Hematopoietic multipotent progenitor cell treated with erythropoietin and hydrocortisone succinate and interleukin-3 and kit ligand, for 8 days (in vitro differentiated cells): ENCODE results near the gene SBF2.
"Not testable (repeated sequence)": the region's sequence is repeated elsewhere in the genome, so short reads cannot be mapped to it uniquely, and the experiment has no call there.

Source experiments
- DNase-seq: peaks from one replicate; pipeline ENCODE4 v3.0.0-alpha.2; 2015

Gene SBF2

GRCh38 chr11:10162222-10162621 lies 131.8 kb downstream of the SBF2 start:
- DNase-seq = no peak

- DNase-seq = no peak
These were observed 133.7 kb downstream of the SBF2 start for GRCh38 chr11:10160350-10160749.

- DNase-seq = no peak
These were observed 135.6 kb downstream of the SBF2 start for GRCh38 chr11:10158461-10158860.

GRCh38 chr11:10155793-10156490 lies 138.1 kb downstream of the SBF2 start:
- no peak for DNase-seq

GRCh38 chr11:10150800-10151199 lies 143.2 kb downstream of the SBF2 start:
- DNase-seq = no peak

GRCh38 chr11:10149553-10149952 lies 144.5 kb downstream of the SBF2 start:
- DNase-seq = no peak

- DNase-seq = no peak
These were observed 146.8 kb downstream of the SBF2 start for GRCh38 chr11:10147195-10147594.

- DNase-seq = no peak
These were observed 149.1 kb downstream of the SBF2 start for GRCh38 chr11:10144954-10145353.

- DNase-seq = no peak
These were observed 154.4 kb downstream of the SBF2 start for GRCh38 chr11:10139656-10140055.

- DNase-seq = no peak
These were observed 154.9 kb downstream of the SBF2 start for GRCh38 chr11:10139143-10139542.

- no peak for DNase-seq
These were observed 159.0 kb downstream of the SBF2 start for GRCh38 chr11:10134975-10135481.

- not testable (repeated sequence) for DNase-seq
These were observed 159.8 kb downstream of the SBF2 start for GRCh38 chr11:10134226-10134625.

- DNase-seq = not testable (repeated sequence)
These were observed 160.8 kb downstream of the SBF2 start for GRCh38 chr11:10133251-10133650.

GRCh38 chr11:10130875-10131274 lies 163.1 kb downstream of the SBF2 start:
- no peak for DNase-seq

GRCh38 chr11:10129184-10129583 lies 164.8 kb downstream of the SBF2 start:
- not testable (repeated sequence) for DNase-seq

- no peak for DNase-seq
These were observed 168.4 kb downstream of the SBF2 start for GRCh38 chr11:10125522-10126133.

GRCh38 chr11:10122326-10123197 lies 171.5 kb downstream of the SBF2 start:
- DNase-seq = no peak

- DNase-seq = no peak
These were observed 175.2 kb downstream of the SBF2 start for GRCh38 chr11:10118865-10119264.

- DNase-seq = no peak
These were observed 176.2 kb downstream of the SBF2 start for GRCh38 chr11:10117709-10118351.

- no peak for DNase-seq
These were observed 177.4 kb downstream of the SBF2 start for GRCh38 chr11:10116588-10116987.

- DNase-seq = no peak
These were observed 179.2 kb downstream of the SBF2 start for GRCh38 chr11:10114593-10115404.

- no peak for DNase-seq
These were observed 180.2 kb downstream of the SBF2 start for GRCh38 chr11:10113852-10114251.
